OCI-LY1 (cell line): Measurements from ENCODE around the gene NXPH4.

Source experiments
- H2AFZ ChIP-seq: fragments of 200-600 bp; sonication (generic), shearing (Covaris generic); 2 replicates; pipeline ENCODE4 v1.6.0; 2014; ENCODE audit warnings: antibody characterized with exemption, mild to moderate bottlenecking, low read length
- H3F3A ChIP-seq: fragments of 200-600 bp; sonication (generic), shearing (Covaris generic); 2 replicates; pipeline ENCODE4 v1.6.0; 2014; ENCODE audit warnings: mild to moderate bottlenecking, antibody characterized with exemption, low read length, moderate library complexity; ENCODE audit not compliant: insufficient read depth
- H3K27ac ChIP-seq: fragments of 200-600 bp; sonication (generic); 2 replicates; pipeline ENCODE4 v1.5.1; 2014; ENCODE audit warnings: low read length, mixed run types, mild to moderate bottlenecking, low read depth; ENCODE audit not compliant: poor library complexity, severe bottlenecking
- H3K27me3 ChIP-seq: fragments of 200-600 bp; sonication (generic); 2 replicates; pipeline ENCODE4 v1.6.0; 2014; ENCODE audit warnings: antibody characterized with exemption, mild to moderate bottlenecking, low read length, moderate library complexity; ENCODE audit not compliant: insufficient read depth
- H3K36me3 ChIP-seq: fragments of 200-600 bp; sonication (generic); 2 replicates; pipeline ENCODE4 v1.6.1; 2014; ENCODE audit warnings: mild to moderate bottlenecking, antibody characterized with exemption, low read length, moderate library complexity, mixed read lengths; ENCODE audit not compliant: insufficient read depth
- H3K4me1 ChIP-seq: fragments of 200-600 bp; sonication (generic); 2 replicates; pipeline ENCODE4 v1.5.1; 2014; ENCODE audit warnings: mild to moderate bottlenecking, low read length, moderate library complexity; ENCODE audit not compliant: insufficient read depth, severe bottlenecking
- H3K4me2 ChIP-seq: fragments of 200-600 bp; sonication (generic), shearing (Covaris generic); 2 replicates; pipeline ENCODE4 v1.6.1; 2014; ENCODE audit warnings: low read length
- H3K4me3 ChIP-seq: fragments of 200-600 bp; sonication (generic); 2 replicates; pipeline ENCODE4 v1.5.1; 2014; ENCODE audit warnings: low read length, low read depth, mild to moderate bottlenecking, mixed read lengths; ENCODE audit not compliant: poor library complexity, severe bottlenecking
- H3K79me2 ChIP-seq: fragments of 200-600 bp; shearing (Covaris generic); 2 replicates; pipeline ENCODE4 v1.6.1; 2016; ENCODE audit warnings: mixed run types, low read length, mixed read lengths; ENCODE audit not compliant: insufficient read depth
- H3K9ac ChIP-seq: fragments of 200-600 bp; sonication (generic), shearing (Covaris generic); 2 replicates; pipeline ENCODE4 v1.6.1; 2014; ENCODE audit warnings: mild to moderate bottlenecking, low read length, mixed read lengths
- H3K9me2 ChIP-seq: fragments of 200-600 bp; sonication (generic), shearing (Covaris generic); 2 replicates; pipeline ENCODE4 v1.6.1; 2014; ENCODE audit warnings: low read depth, mild to moderate bottlenecking, low read length, mixed read lengths
- H3K9me3 ChIP-seq: fragments of 200-600 bp; shearing (Covaris generic); 2 replicates; pipeline ENCODE4 v1.6.1; 2014; ENCODE audit warnings: low read length, mixed read lengths
- H4K20me1 ChIP-seq: fragments of 200-600 bp; sonication (generic), shearing (Covaris generic); 2 replicates; pipeline ENCODE4 v1.6.0; 2016; ENCODE audit warnings: mild to moderate bottlenecking, low read length; ENCODE audit not compliant: insufficient read depth
- CTCF ChIP-seq: fragments of 200-600 bp; sonication (generic), shearing (Covaris generic); IDR thresholded peaks from 2 replicates; pipeline ENCODE4 v1.5.1; 2017; ENCODE audit warnings: mild to moderate bottlenecking, antibody characterized with exemption, low read length, moderate library complexity, mixed read lengths
- EZH2 ChIP-seq: fragments of 200-600 bp; sonication (generic), shearing (Covaris generic); IDR thresholded peaks from 2 replicates; pipeline ENCODE4 v1.8.0; 2017; ENCODE audit warnings: borderline replicate concordance, mixed run types, mild to moderate bottlenecking, antibody characterized with exemption, low read length, moderate library complexity, mixed read lengths

NXPH4 gene

GRCh38 chr12:57250956-57251355 lies 34.4 kb downstream of the NXPH4 start, which contains the start of gene STAC3:
TSS of gene STAC3 (minus strand) at chr12:57251187. CDS start at chr12:57249636, 1,551 bp downstream.
- H3K36me3 ChIP-seq = peaks cover 8% of the 10 kb centered on the region; the same call in 1 of the 2 replicates
- no peak within 1 kb of the TSS for H3K9ac ChIP-seq
- no peaks in the 10 kb centered on the region for H3K79me2 ChIP-seq
- no peaks in the 10 kb centered on the region for H3K27me3 ChIP-seq
- TF ChIP-seq EZH2 = no peak
- TF ChIP-seq CTCF = no peak
- H3K4me3 ChIP-seq = no peak within 1 kb of the TSS
- H3K4me2 ChIP-seq = no peak within 1 kb of the TSS
- H3K9me3 ChIP-seq = no peaks in the 10 kb centered on the region
- H3F3A ChIP-seq = no peaks in the 10 kb centered on the region
- peaks cover 6% of the 10 kb centered on the region for H3K4me1 ChIP-seq
- H3K9me2 ChIP-seq = no peaks in the 10 kb centered on the region
- H4K20me1 ChIP-seq = no peaks in the 10 kb centered on the region
- no peak within 1 kb of the TSS for H3K27ac ChIP-seq
- H2AFZ ChIP-seq = no peak within 1 kb of the TSS

GRCh38 chr12:57254506-57255280 lies 38.1 kb downstream of the NXPH4 start:
- H3K4me1 ChIP-seq = no peaks in the 10 kb centered on the region
- H3K36me3 ChIP-seq = peaks cover 39% of the 10 kb centered on the region
- H3F3A ChIP-seq = no peaks in the 10 kb centered on the region
- H3K9me2 ChIP-seq = no peaks in the 10 kb centered on the region
- no peak overlapping the region for H3K4me2 ChIP-seq
- H3K4me3 ChIP-seq = no peak overlapping the region
- H3K9ac ChIP-seq = no peak overlapping the region
- H3K27ac ChIP-seq = no peak overlapping the region
- no peaks in the 10 kb centered on the region for H4K20me1 ChIP-seq
- H2AFZ ChIP-seq = no peak overlapping the region
- no peaks in the 10 kb centered on the region for H3K27me3 ChIP-seq
- no peak for TF ChIP-seq EZH2
- no peak for TF ChIP-seq CTCF
- no peaks in the 10 kb centered on the region for H3K9me3 ChIP-seq
- H3K79me2 ChIP-seq = no peaks in the 10 kb centered on the region

GRCh38 chr12:57255916-57256315 lies 39.3 kb downstream of the NXPH4 start:
- Histone ChIP-seq H2AFZ (no peak overlapping the region), H3K4me3 (no peak overlapping the region), H3K79me2 (no peaks in the 10 kb centered on the region), H3K27me3 (no peaks in the 10 kb centered on the region), H3K9ac (no peak overlapping the region), H3K4me2 (no peak overlapping the region), H3K9me2 (no peaks in the 10 kb centered on the region), H3K9me3 (no peaks in the 10 kb centered on the region), H3F3A (no peaks in the 10 kb centered on the region), H3K36me3 (peaks cover 41% of the 10 kb centered on the region), H3K27ac (no peak overlapping the region), H4K20me1 (no peaks in the 10 kb centered on the region), H3K4me1 (no peaks in the 10 kb centered on the region)
- no peak for TF ChIP-seq CTCF
- TF ChIP-seq EZH2 = no peak
